ENCODE results near the gene TPMT. TPM values are rescaled to one million over a fixed set of nuclear protein-coding genes. Genes with fewer than 3 reads are reported as not detected.

Gene TPMT
- total and polyA plus RNA-seq, 2 of the 13 experiments (the other 11 are each of a cell fraction or from before 2014, with no cell fraction given): 11.1 to 22.8 TPM

- TF ChIP-seq STAT6 (CRISPR knock-in tag; IDR thresholded peaks at IDR 0.05; ENCODE audit: borderline replicate concordance) (0 out of 2 replicates have a peak, but pooled peaks have one; percentile 83), ZNF484 (CRISPR knock-in tag; IDR thresholded peaks at IDR 0.05; ENCODE audit: borderline replicate concordance, low read depth) (no peak), ZBTB10 (CRISPR knock-in tag; IDR thresholded peaks at IDR 0.05; ENCODE audit: borderline replicate concordance) (peak; percentile 93), ZNF781 (CRISPR knock-in tag; IDR thresholded peaks at IDR 0.05; ENCODE audit: borderline replicate concordance, not compliant biosample characterization) (no peak), CEBPG (CRISPR knock-in tag; IDR thresholded peaks at IDR 0.05) (peak; percentile 45), ZNF740 (CRISPR knock-in tag; IDR thresholded peaks at IDR 0.05) (no peak), ZNF33B (CRISPR knock-in tag; IDR thresholded peaks at IDR 0.05) (peak; percentile 19; the same call in 1 of the 2 replicates), CHCHD3 (CRISPR knock-in tag; IDR thresholded peaks at IDR 0.05) (no peak), ZNF414 (CRISPR knock-in tag; IDR thresholded peaks at IDR 0.05) (no peak), ELF1 (CRISPR knock-in tag; IDR thresholded peaks at IDR 0.05) (peak; percentile 21; the same call in 1 of the 2 replicates), SNAI1 (CRISPR knock-in tag; IDR thresholded peaks at IDR 0.05; ENCODE audit: borderline replicate concordance) (0 out of 2 replicates have a peak, but pooled peaks have one; percentile 75), MED8 (CRISPR knock-in tag; IDR thresholded peaks at IDR 0.05; ENCODE audit: insufficient replicate concordance) (no peak), PRDM4 (CRISPR knock-in tag; IDR thresholded peaks at IDR 0.05; ENCODE audit: borderline replicate concordance) (no peak), SNAPC5 (CRISPR knock-in tag; IDR thresholded peaks at IDR 0.05; ENCODE audit: borderline replicate concordance) (0 out of 2 replicates have a peak, but pooled peaks have one; percentile 68), ASH2L (IDR thresholded peaks at IDR 0.05; ENCODE audit: insufficient read length, low read depth, low read length) (peak; percentile 80), ZNF121 (CRISPR knock-in tag; IDR thresholded peaks at IDR 0.05) (no peak), U2AF2 (IDR thresholded peaks at IDR 0.05; ENCODE audit: low read depth, low read length) (no peak), ZNF891 (CRISPR knock-in tag; IDR thresholded peaks at IDR 0.05) (peak; percentile 88), BORCS8-MEF2B (CRISPR knock-in tag; IDR thresholded peaks at IDR 0.05) (no peak; the same call in 1 of the 2 replicates)
These were observed 1.1 kb upstream of the TPMT start (continued) for GRCh38 chr6:18155864-18156421.

Data from HepG2 (cell line).